Lower leg skin (tissue), 3 donors: ENCODE data around the gene CLPTM1.

Source experiments
- POLR2A ChIP-seq, 2 donors: fragments of 450-650 bp; IDR thresholded peaks; one replicate each; pipeline ENCODE4 v1.6.1; 2016 to 2017; ENCODE audit warnings: antibody characterized with exemption in 2 of 2, mild to moderate bottlenecking in 1 of 2, moderate library complexity in 1 of 2
- TF ChIP-seq, protein P1 (sequence below), 3 donors: fragments of 450-650 bp; IDR thresholded peaks; one replicate each; pipeline ENCODE4 v1.5.1; 2016; ENCODE audit warnings: antibody characterized with exemption in 3 of 3, mild to moderate bottlenecking in 3 of 3, moderate library complexity in 2 of 3

DNA sequence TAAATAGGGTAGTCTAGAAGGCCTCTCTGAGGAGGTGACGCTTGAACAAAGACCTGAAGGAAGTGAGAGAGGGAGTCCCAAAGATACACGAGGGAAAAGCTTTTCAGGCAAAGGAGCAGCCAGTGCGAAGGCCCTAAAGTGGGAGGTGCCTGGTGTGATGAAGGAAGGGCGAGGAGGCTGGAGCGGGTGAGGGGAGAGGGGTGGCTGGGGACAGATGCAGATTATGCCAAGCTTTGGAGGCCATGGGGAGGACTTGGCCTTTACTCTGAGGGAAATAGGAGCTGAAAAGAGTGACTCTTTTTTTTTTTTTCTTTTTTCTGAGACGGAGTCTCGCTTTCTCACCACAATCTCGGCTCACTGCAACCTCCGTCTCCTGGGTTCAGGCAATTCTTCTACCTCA lies 2.9 kb downstream of the CLPTM1 start:
- TF ChIP-seq, protein P1, sequence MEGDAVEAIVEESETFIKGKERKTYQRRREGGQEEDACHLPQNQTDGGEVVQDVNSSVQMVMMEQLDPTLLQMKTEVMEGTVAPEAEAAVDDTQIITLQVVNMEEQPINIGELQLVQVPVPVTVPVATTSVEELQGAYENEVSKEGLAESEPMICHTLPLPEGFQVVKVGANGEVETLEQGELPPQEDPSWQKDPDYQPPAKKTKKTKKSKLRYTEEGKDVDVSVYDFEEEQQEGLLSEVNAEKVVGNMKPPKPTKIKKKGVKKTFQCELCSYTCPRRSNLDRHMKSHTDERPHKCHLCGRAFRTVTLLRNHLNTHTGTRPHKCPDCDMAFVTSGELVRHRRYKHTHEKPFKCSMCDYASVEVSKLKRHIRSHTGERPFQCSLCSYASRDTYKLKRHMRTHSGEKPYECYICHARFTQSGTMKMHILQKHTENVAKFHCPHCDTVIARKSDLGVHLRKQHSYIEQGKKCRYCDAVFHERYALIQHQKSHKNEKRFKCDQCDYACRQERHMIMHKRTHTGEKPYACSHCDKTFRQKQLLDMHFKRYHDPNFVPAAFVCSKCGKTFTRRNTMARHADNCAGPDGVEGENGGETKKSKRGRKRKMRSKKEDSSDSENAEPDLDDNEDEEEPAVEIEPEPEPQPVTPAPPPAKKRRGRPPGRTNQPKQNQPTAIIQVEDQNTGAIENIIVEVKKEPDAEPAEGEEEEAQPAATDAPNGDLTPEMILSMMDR (IDR thresholded peaks at IDR 0.05): no peak
- no peak for TF ChIP-seq POLR2A (IDR thresholded peaks at IDR 0.05)
